HG03175 (cell line): Measurements from ENCODE around the gene COX7C.
A peak's percentile ranks its signal among the peaks of the same experiment; 100 is the strongest.
"Not testable (repeated sequence)": the region's sequence is repeated elsewhere in the genome, so short reads cannot be mapped to it uniquely, and the experiment has no call there.

Experiments
- ATAC-seq: cut with Tn5 transposase; IDR thresholded peaks from one replicate; pipeline ENCODE4 v1.9.1; 2021; ENCODE audit warnings: mild to moderate bottlenecking, moderate library complexity; ENCODE audit not compliant: unreplicated experiment

The COX7C gene

GRCh38 chr5:86617756-86618576 lies at the start of gene COX7C:
COX7C (plus strand) TSS chr5:86617941; CDS start chr5:86618056, 115 bp downstream.
- peak; percentile 98 for ATAC-seq

GRCh38 chr5:86569522-86570426 lies 48.0 kb upstream of the COX7C start:
- not testable (repeated sequence) for ATAC-seq

GRCh38 chr5:86570427-86571083 lies 47.2 kb upstream of the COX7C start:
- no peak for ATAC-seq

- not testable (repeated sequence) for ATAC-seq
Measured at GRCh38 chr5:86571109-86571508, 46.6 kb upstream of the COX7C start.

GRCh38 chr5:86572825-86573517 lies 44.8 kb upstream of the COX7C start:
- no peak for ATAC-seq

GRCh38 chr5:86579502-86579901 lies 38.2 kb upstream of the COX7C start:
- ATAC-seq = no peak

GRCh38 chr5:86596476-86596875 lies 21.3 kb upstream of the COX7C start:
- ATAC-seq = no peak

GRCh38 chr5:86605881-86606280 lies 11.9 kb upstream of the COX7C start:
- no peak for ATAC-seq

GRCh38 chr5:86613455-86613854 lies 4.3 kb upstream of the COX7C start:
- ATAC-seq = no peak

GRCh38 chr5:86617309-86617755 lies 409 bp upstream of the COX7C start:
- no peak for ATAC-seq

- ATAC-seq = no peak
Measured at GRCh38 chr5:86623785-86624483, 6.2 kb downstream of the COX7C start.

GRCh38 chr5:86625148-86625547 lies 7.4 kb downstream of the COX7C start:
- no peak for ATAC-seq

- ATAC-seq = no peak
Measured at GRCh38 chr5:86626149-86626548, 8.4 kb downstream of the COX7C start.

- no peak for ATAC-seq
Measured at GRCh38 chr5:86631165-86631564, 13.4 kb downstream of the COX7C start.

GRCh38 chr5:86640998-86641397 lies 23.3 kb downstream of the COX7C start:
- ATAC-seq = no peak

GRCh38 chr5:86644843-86645242 lies 27.1 kb downstream of the COX7C start:
- no peak for ATAC-seq

- ATAC-seq = no peak
Measured at GRCh38 chr5:86645885-86646284, 28.1 kb downstream of the COX7C start.

- no peak for ATAC-seq
Measured at GRCh38 chr5:86646671-86647070, 28.9 kb downstream of the COX7C start.

GRCh38 chr5:86649832-86650505 lies 32.2 kb downstream of the COX7C start:
- no peak for ATAC-seq
